ENCODE results near the gene OOSP4B.
"Not testable (repeated sequence)": the region's sequence is repeated elsewhere in the genome, so short reads cannot be mapped to it uniquely, and the experiment has no call there.

OOSP4B gene

DNA sequence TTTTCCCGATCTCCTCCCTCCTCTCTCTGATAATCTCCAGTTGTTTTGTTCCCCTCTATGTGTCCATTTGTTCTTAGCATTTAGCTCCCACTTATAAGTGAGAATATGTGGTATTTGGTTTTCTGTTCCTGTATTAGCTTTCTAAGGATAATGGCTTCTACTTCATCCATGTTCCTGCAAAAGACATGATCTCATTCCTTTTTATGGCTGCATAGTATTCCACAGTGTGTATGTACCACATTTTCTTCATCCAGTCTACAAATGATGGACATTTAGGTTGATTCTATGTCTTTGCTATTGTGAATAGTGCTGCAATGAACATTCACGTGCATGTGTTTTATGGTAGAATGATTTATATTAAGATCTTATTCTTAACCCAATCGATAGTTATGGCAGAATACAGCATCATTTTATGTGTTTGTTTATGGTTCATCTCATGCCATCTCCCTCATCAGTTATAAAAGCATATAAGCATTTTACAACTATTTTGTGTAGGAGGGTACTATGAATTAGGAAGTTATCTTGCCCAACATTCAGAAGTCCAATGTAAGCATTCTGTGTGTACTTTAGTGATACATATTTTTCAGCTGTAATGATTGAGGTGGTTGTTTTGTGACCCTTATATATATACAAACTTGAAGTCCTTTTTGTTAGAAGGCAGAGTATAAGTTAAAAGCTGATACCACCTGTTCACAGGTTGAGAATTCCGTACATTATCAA lies 42.7 kb downstream of the OOSP4B start:
- Histone ChIP-seq H3K27me3 (ENCODE audit: insufficient read depth, low read length) (no peaks in the 10 kb centered on the region), H3K27ac (ENCODE audit: low read depth, low read length) (no peak overlapping the region), H3K9me3 (ENCODE audit: insufficient read depth, low read depth, low read length) (no peaks in the 10 kb centered on the region), H3K4me1 (ENCODE audit: insufficient read depth, low read length) (peaks cover 6% of the 10 kb centered on the region; the same call in 1 of the 2 replicates), H3K4me3 (ENCODE audit: low read length) (no peak overlapping the region), H3K9ac (ENCODE audit: low read depth, low read length) (no peak overlapping the region), H3K36me3 (ENCODE audit: insufficient read depth, low read length) (no peaks in the 10 kb centered on the region)
- 100% methylated on average over 1 of the region's 4 CpGs for WGBS

DNA sequence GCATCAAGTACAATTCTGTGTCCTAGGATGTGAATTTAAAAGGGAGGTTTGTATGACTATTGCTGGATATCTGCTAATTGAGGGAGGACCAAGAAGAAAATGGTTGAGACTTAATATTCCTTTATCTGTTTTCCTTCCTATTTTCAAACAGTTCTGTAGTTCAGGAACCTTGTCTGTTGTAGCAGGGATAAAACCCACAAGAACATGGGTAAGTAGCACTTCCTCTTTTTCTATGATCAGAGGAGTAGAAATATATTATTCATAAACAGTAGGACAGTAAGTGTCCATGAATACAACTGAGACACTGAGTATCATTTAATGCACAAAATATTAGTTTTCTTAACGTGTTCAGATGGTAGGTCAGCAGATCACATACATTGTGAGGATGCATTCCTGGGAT lies 47.1 kb downstream of the OOSP4B start:
- Histone ChIP-seq H3K4me1 (ENCODE audit: insufficient read depth, low read length) (no peaks in the 10 kb centered on the region), H3K4me3 (ENCODE audit: low read length) (no peak overlapping the region), H3K36me3 (ENCODE audit: insufficient read depth, low read length) (no peaks in the 10 kb centered on the region), H3K9me3 (ENCODE audit: insufficient read depth, low read depth, low read length) (no peaks in the 10 kb centered on the region), H3K27ac (ENCODE audit: low read depth, low read length) (no peak overlapping the region), H3K9ac (ENCODE audit: low read depth, low read length) (no peak overlapping the region), H3K27me3 (ENCODE audit: insufficient read depth, low read length) (no peaks in the 10 kb centered on the region)
- 94% methylated on average over 1 of the region's 1 CpG for WGBS

DNA sequence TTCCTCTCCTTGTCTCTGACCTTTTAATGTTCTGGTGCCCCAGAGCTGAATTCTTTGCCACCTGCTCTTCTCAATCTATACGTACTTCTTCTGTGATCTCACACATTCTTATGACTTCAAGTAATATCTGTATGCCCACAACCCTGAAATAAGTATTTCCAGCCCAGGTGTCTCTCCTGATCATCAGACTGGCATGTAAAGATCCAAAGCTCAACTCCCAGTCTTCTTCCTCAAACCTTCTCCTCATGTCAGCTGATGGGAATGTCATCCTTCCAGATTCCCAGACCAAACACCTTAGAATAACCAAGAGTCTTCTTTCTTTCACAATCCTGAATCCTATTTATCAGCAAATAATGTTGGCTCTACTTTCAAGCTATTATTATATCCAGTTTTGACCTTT lies 48.8 kb downstream of the OOSP4B start:
- Histone ChIP-seq H3K27ac (ENCODE audit: low read depth, low read length) (no peak overlapping the region), H3K4me3 (ENCODE audit: low read length) (no peak overlapping the region), H3K27me3 (ENCODE audit: insufficient read depth, low read length) (no peaks in the 10 kb centered on the region), H3K4me1 (ENCODE audit: insufficient read depth, low read length) (no peaks in the 10 kb centered on the region), H3K36me3 (ENCODE audit: insufficient read depth, low read length) (no peaks in the 10 kb centered on the region), H3K9me3 (ENCODE audit: insufficient read depth, low read depth, low read length) (no peaks in the 10 kb centered on the region), H3K9ac (ENCODE audit: low read depth, low read length) (no peak overlapping the region)
- WGBS, result 90% methylated on average over 1 of the region's 1 CpG

DNA sequence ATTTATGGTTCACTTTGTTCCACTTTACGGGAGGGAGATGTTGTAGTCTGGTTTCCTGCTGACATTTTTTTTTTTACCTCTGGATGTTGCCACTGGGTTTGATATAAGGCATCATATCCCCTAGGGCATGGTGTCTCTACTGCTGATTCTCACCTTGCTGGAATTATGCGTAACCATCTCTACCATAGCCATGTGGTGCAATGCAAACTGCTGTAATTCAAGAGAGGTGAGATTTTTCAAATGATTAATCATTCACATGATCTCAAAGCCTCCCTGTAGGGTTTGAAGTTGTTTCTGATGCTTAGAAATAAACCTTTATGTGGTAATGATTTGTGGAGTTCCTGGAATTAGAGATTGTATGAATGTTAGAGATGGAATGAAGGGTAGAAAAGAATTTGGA lies 52.5 kb downstream of the OOSP4B start:
- Histone ChIP-seq H3K9me3 (ENCODE audit: insufficient read depth, low read depth, low read length) (no peaks in the 10 kb centered on the region), H3K27me3 (ENCODE audit: insufficient read depth, low read length) (no peaks in the 10 kb centered on the region), H3K27ac (ENCODE audit: low read depth, low read length) (no peak overlapping the region), H3K4me1 (ENCODE audit: insufficient read depth, low read length) (no peaks in the 10 kb centered on the region), H3K36me3 (ENCODE audit: insufficient read depth, low read length) (no peaks in the 10 kb centered on the region), H3K9ac (ENCODE audit: low read depth, low read length) (no peak overlapping the region), H3K4me3 (ENCODE audit: low read length) (no peak overlapping the region)
- 92% methylated on average over 2 of the region's 2 CpGs for WGBS

DNA sequence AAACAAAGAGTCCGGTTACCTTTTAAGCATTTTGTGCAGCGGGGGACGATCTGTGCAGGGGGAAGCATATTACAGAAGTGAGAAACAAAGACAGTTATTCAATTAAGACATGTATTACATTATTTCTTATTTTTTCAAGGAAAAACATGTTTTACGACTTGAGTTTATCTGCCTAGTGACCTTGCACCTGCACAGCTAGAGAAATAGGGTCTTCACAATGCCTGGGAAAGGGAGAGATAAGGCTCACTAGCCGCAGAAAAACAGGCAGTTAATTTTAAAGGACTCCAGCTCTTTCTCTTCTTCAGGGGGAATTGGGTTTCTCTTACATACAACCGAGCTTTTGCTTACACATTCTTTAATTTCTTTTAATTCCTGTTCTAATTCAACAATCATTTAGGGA lies 54.7 kb downstream of the OOSP4B start:
- H3K4me1 ChIP-seq (ENCODE audit: insufficient read depth, low read length); H3K9ac ChIP-seq (ENCODE audit: low read depth, low read length); H3K27ac ChIP-seq (ENCODE audit: low read depth, low read length); H3K4me3 ChIP-seq (ENCODE audit: low read length); H3K36me3 ChIP-seq (ENCODE audit: insufficient read depth, low read length); H3K27me3 ChIP-seq (ENCODE audit: insufficient read depth, low read length); H3K9me3 ChIP-seq (ENCODE audit: insufficient read depth, low read depth, low read length): not testable (repeated sequence)
- WGBS, result 94% methylated on average over 6 of the region's 6 CpGs

DNA sequence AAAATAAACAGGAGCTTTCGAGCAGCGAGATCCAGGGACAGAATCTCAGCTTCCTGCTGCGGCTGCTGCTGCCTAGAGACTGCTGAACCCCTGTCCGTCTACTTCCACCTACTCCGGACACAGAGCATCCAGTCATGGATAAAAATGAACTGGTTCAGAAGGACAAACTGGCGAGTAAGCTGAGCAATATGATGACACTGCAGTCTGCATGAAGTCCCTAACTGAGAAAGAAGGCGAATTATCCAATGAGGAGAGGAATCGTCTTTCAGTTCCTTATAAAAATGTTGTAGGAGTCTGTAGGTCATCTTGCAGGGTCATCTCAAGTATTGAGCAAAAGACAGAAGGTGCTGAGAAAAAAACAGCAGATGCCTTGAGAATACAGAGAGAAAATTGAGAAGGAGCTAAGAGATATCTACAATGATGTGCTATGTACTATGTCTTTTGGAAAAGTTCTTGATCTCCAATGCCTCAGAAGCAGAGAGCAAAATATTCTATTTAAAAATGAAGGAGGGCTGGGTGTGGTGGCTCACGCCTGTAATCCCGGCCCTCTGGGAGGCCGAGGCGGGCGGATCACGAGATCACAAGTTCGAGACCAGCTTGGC lies 60.3 kb downstream of the OOSP4B start:
- H3K36me3 ChIP-seq (ENCODE audit: insufficient read depth, low read length), result no peaks in the 10 kb centered on the region
- H3K27ac ChIP-seq (ENCODE audit: low read depth, low read length), result no peak overlapping the region
- H3K4me3 ChIP-seq (ENCODE audit: low read length), result no peak overlapping the region
- no peaks in the 10 kb centered on the region for H3K9me3 ChIP-seq (ENCODE audit: insufficient read depth, low read depth, low read length)
- no peaks in the 10 kb centered on the region for H3K27me3 ChIP-seq (ENCODE audit: insufficient read depth, low read length)
- WGBS, result 89% methylated on average over 15 of the region's 15 CpGs
- no peaks in the 10 kb centered on the region for H3K4me1 ChIP-seq (ENCODE audit: insufficient read depth, low read length)
- H3K9ac ChIP-seq (ENCODE audit: low read depth, low read length), result no peak overlapping the region

DNA sequence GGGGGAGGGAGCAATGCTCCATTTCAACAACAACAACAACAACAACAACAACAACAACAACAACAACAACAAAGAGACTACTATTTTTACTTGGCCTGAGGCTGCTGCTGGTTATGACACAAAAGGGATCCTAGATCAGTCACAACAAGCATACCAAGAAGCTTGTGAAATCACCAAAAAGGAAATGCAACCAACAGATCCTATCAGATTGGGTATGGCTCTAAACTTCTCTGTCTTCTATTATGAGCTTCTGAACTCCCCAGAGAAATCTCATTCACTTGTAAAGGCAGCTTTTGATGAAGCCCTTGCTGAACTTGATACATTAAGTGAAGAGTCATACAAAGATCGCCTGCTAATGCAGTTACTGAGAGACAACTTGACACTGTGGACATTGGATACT lies 61.0 kb downstream of the OOSP4B start:
- no peaks in the 10 kb centered on the region for H3K4me1 ChIP-seq (ENCODE audit: insufficient read depth, low read length)
- H3K27ac ChIP-seq (ENCODE audit: low read depth, low read length), result no peak overlapping the region
- no peak overlapping the region for H3K4me3 ChIP-seq (ENCODE audit: low read length)
- H3K27me3 ChIP-seq (ENCODE audit: insufficient read depth, low read length), result no peaks in the 10 kb centered on the region
- 95% methylated on average over 1 of the region's 1 CpG for WGBS
- H3K36me3 ChIP-seq (ENCODE audit: insufficient read depth, low read length), result no peaks in the 10 kb centered on the region
- H3K9me3 ChIP-seq (ENCODE audit: insufficient read depth, low read depth, low read length), result no peaks in the 10 kb centered on the region
- no peak overlapping the region for H3K9ac ChIP-seq (ENCODE audit: low read depth, low read length)

DNA sequence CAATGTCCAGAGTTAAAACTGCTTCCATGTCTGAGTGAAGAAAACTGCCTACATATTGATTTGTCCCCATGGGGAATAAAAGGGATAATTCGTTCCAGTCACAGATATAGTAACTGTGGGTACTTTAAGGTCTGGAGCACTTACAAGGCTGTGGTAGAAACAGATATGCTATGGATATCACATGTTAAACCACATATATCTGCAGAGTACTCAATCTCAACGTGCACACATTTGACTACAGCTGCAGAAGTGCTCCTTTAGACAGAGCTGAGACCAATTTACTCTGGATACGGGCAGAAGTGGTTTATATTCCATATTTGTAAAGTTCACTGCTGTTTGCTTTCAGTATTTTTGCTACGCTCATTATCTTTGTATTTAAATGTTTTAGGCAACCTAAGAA lies 61.8 kb downstream of the OOSP4B start:
- H3K36me3 ChIP-seq (ENCODE audit: insufficient read depth, low read length), result no peaks in the 10 kb centered on the region
- H3K4me1 ChIP-seq (ENCODE audit: insufficient read depth, low read length), result no peaks in the 10 kb centered on the region

DNA sequence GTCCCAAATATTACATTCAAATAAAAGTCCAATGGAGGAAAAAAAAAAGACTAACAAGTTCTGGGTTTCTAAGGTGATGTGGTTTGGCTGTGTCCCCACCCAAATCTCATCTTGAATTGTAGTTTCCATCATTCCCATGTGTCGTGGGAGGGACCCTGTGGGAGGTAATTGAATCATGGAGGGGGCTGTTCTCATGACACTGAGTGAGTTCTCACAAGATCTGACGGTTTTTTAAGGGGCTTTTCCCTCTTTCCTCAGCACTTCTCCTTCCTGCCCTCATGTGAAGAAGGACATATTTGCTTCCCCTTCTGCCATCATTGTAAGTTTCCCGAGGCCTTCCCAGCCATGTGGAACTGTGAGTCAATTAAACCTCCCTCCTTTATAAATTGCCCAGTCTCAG lies 63.6 kb downstream of the OOSP4B start:
- no peak overlapping the region for H3K9ac ChIP-seq (ENCODE audit: low read depth, low read length)
- H3K27me3 ChIP-seq (ENCODE audit: insufficient read depth, low read length), result no peaks in the 10 kb centered on the region
- no peaks in the 10 kb centered on the region for H3K4me1 ChIP-seq (ENCODE audit: insufficient read depth, low read length)
- no peaks in the 10 kb centered on the region for H3K9me3 ChIP-seq (ENCODE audit: insufficient read depth, low read depth, low read length)
- H3K4me3 ChIP-seq (ENCODE audit: low read length), result no peak overlapping the region
- no peaks in the 10 kb centered on the region for H3K36me3 ChIP-seq (ENCODE audit: insufficient read depth, low read length)
- 70% methylated on average over 3 of the region's 3 CpGs for WGBS
- H3K27ac ChIP-seq (ENCODE audit: low read depth, low read length), result no peak overlapping the region

More for the DNA sequence above, 61.8 kb downstream of the OOSP4B start:
- 88% methylated on average over 4 of the region's 4 CpGs for WGBS
- no peaks in the 10 kb centered on the region for H3K9me3 ChIP-seq (ENCODE audit: insufficient read depth, low read depth, low read length)
- no peaks in the 10 kb centered on the region for H3K27me3 ChIP-seq (ENCODE audit: insufficient read depth, low read length)
- no peak overlapping the region for H3K27ac ChIP-seq (ENCODE audit: low read depth, low read length)
- H3K9ac ChIP-seq (ENCODE audit: low read depth, low read length), result no peak overlapping the region
- no peak overlapping the region for H3K4me3 ChIP-seq (ENCODE audit: low read length)
